ENCODE measurements around the gene OBSCN.

The OBSCN gene

DNA sequence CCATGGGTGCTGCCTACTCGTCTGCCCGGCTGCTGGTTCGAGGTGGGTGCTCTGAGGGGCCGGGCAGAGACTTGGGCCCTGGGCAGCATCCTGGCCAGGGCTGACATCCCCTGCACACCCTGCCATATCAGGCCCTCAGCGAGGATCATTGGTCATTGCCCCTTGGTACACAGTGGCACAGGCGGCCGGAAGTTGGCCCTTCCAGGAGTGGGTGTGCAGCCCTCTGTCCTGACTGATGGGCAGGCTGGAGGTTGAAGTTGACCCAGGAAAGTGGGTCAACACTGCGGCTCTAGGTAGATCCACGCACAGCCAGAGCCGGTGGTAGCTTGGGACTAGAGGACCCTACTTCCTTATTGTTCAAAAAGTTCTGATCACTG lies 125.9 kb downstream of the OBSCN start:
- peak; percentile 11 for DNase-seq

DNA sequence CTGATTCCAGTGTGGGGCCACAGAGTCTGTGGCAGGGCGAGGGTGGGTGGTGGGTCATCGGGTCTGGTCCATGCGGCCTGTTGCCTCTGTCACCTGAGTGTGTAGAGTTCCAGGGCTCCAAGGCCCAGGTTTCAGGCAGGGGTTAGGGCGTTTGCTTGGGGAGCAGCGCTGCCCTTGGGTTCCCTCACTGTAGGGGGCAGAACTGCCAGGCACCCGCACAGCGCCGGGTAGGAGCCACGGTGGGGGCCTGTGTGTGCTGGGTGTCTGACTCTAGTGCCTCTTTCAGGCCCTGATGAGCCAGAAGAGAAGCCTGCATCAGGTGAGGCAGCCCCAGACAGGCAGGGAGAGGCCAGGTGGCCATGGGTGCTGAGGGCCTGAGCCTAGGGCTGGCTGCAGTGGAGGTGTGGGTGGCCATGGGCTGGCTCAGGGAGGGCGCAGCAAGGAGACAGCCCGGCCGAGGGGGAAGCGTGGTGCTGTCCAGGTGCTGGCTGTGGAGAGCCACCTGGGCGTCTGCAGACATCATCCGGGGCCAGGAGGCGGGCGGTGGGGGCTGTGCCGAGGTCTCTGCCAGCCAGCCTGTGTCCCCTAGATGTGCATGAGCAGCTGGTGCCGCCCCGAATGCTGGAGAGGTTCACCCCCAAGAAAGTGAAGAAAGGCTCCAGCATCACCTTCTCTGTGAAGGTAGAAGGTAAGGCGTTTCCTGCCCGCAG lies 126.5 kb downstream of the OBSCN start:
- peak; percentile 14 for DNase-seq

DNA sequence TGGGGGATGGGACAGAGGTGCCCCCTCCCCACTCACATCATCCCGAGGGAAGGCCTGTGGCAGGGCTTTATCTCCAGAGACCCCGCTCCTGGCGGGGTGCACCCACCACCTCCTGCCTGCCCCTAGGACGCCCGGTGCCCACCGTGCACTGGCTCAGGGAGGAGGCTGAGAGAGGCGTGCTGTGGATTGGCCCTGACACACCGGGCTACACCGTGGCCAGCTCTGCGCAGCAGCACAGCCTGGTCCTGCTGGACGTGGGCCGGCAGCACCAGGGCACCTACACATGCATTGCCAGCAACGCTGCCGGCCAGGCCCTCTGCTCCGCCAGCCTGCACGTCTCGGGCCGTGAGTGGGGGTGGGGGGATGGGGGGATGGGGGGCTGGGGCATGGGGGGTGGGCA lies 127.1 kb downstream of the OBSCN start:
- DNase-seq: no peak

DNA sequence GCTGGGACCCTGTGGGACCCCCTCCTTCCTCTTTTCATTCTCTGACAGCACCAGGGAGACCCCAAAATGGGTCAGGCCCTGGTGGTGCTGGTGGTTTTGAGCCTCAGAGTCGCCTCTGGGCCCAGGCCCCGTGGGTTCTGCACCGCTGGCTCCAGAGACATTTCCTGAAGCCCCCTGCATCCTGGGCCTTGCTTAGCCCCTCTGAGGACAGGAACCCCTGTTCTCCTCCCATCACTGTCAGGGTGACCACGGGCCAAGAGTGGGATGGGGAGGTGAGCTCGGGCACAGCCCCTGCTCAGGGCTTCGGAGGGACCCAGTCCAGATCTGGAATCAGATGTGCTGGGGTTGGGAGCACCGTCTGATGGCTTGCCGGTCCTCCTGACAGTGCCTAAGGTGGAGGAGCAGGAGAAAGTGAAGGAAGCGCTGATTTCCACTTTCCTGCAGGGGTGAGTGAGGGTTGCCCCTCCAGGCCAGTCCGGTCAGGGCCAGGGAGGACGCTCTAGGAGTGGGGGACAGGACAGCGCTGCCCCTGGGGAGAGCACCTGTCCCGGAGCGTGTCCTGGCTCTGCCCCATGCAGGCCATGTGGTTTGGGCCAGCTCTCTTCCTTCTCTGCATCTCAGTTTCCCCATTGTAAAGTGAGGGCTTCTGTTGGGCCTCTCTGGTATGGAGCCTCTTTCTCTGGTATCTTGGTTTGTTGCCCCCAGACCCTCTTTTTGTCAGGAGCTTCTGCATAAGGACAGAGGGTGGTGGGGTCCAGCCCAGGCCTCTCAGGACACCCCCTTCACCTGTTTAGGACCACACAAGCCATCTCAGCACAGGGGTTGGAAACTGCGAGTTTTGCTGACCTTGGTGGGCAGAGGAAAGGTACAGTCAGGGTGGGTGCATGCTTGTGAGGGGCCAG lies 127.8 kb downstream of the OBSCN start:
- peak; percentile 12 for DNase-seq

DNA sequence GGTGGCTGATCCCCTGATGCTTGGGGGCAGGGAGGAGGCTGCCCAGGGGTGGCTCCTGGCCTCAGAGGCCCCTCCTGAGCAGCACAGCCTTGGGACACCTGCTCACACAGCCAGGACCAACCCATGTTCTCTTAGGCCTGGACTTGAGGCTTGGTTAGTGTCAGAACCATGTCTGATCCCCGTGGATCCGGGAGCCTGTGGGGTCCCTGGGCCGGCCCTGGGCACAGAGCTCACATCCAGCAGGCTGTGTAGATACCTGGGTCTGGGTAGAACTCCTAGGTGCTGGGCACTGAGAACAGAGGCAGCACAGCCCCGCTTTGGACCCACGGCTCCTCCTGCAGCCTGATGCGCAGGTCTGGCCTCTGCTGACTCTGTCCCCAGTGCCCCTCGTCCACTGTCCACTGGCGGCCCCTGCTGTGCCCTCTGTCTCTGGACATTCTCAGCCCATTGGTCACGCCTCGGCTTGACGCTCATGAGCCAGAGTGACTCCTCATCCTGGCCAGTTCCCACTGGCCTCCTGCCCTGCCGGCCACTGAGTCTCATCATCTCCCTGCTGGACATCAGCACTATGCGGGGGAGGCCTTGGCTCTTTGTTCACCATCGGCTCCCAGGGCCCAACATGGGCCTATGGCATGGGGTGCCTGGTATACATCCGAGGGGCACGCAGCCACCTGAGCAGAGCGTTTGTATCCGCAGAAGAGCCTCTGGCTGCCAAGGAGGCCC lies 128.6 kb downstream of the OBSCN start:
- peak; percentile 13 for DNase-seq

DNA sequence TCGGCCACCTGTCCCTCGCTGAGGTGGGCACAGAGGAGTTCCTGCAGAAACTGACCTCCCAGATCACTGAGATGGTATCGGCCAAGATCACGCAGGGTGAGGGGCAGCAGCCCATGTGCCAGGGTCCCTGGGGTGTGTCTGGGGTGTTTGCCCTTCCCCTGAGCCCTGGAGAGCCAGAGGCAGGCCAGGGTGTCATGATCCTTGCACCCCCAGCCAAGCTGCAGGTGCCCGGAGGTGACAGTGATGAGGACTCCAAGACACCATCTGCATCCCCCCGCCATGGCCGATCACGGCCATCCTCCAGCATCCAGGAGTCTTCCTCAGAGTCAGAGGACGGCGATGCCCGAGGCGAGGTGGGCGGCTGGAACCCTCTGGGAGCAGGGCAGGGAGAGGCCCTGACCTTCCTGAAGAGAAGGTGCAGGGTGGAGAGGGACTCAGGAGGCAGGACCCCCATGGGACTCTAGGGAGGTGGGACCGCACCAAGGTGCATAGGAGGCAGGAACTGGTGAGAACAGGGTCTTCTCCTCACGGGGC lies 129.3 kb downstream of the OBSCN start:
- no peak for DNase-seq

DNA sequence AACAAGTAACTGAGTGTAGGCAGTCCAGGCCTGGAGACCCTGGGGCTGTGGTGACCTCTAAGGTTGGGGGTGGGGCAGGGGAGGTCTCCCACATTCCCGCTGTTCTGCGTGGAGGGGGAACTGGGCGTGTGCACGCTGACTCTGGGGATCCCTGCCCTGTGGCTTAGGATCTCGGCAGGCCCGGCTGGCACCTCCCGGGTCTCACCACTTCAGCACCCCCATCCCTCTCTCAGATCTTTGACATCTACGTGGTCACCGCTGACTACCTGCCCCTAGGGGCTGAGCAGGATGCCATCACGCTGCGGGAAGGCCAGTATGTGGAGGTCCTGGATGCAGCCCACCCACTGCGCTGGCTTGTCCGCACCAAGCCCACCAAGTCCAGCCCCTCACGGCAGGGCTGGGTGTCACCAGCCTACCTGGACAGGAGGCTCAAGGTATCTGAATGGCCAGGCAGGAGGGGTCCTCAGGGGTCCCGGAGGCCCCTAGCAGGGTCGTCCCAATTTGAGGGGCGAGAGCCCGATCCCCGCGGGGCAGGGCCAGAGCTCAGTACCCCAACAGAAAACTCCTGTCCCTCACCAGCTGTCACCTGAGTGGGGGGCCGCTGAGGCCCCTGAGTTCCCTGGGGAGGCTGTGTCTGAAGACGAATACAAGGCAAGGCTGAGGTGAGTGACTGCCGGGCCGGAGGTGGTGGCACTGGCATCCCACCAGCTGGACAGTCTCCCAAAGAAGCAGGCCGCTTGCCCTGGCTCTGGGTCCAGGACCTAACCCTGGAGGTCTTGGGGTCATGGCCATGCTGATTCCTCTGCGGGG lies 130.1 kb downstream of the OBSCN start:
- DNase-seq: peak; percentile 12

DNA sequence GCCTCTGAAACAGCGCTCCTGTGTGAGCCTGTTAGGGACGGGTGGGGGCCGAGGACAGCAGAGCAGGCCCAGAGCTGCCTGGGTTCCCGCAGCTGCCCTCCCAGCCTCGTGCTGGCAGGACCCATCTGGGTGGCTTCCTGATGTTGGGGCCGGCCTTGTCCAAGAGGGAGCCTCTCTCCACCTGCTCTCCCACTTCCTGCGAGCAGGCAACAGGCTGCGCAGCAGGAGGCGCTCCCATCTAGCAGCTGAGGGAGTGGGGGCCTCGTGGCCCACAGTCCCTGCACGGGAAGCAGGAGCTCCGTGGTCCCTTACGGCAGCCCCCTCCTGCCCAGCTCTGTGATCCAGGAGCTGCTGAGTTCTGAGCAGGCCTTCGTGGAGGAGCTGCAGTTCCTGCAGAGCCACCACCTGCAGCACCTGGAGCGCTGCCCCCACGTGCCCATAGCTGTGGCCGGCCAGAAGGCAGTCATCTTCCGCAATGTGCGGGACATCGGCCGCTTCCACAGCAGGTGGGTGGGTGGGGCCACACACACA lies 130.7 kb downstream of the OBSCN start:
- DNase-seq: peak; percentile 10

DNA sequence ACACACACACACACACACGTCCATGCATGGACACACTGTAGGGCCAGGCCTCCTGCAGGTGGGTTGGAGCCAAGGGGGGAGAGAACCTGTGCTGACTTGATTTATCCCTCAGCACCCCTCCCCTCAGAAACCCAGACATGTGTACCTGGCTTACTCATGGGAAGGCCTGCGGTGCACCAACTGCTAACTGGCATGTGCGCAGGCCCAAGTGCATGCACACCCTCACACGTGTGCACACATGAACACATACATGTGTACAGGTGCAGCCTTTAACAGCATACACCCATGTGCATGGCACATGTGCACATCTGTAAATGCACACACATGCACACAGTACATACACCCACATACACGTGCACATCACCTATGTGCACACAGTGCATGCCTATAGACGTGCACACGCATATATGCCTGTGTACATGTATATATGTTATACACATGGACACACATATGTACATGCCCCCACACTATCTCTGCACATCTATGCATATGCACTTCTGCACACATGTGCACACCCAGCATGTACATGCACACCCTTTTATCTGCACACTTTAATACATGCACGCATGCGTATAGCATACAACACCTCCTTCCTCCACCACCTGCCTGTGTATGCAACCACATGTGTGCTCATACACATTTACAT lies 131.3 kb downstream of the OBSCN start:
- DNase-seq: no peak

DNA sequence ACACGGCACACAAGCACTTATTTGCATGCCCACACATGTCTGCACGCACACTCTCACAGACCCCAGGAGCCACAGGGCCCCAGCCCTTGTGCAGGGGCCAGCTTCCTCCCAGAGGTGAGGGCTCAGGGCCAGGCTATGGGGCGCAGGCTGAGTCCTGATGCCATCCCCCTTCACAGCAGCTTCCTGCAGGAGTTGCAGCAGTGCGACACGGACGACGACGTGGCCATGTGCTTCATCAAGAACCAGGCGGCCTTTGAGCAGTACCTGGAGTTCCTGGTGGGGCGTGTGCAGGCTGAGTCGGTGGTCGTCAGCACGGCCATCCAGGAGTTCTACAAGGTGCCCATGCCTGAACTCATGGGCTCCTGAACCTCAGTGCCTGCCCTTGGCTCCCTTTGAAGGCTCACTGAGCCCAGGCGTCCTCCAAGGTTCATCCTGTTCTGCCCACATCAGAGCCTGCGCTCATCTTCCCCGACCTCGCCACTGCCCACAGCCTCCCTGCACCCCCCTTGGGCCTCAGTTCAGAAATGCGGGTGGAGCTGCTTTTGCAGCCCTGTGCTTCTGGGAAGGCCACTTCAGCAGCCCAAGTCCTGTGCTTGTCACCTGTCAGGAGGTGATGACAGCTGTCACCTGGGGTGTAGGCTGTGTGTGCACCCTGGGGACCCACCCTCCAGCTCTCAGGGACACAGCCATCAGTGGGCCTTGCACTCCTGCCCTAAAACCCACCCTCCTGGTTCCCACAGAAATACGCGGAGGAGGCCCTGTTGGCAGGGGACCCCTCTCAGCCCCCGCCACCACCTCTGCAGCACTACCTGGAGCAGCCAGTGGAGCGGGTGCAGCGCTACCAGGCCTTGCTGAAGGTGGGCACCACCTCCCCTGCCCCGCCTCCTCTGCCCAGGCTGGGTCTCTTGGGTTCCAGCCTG lies 132.2 kb downstream of the OBSCN start:
- peak; percentile 13 for DNase-seq

DNA sequence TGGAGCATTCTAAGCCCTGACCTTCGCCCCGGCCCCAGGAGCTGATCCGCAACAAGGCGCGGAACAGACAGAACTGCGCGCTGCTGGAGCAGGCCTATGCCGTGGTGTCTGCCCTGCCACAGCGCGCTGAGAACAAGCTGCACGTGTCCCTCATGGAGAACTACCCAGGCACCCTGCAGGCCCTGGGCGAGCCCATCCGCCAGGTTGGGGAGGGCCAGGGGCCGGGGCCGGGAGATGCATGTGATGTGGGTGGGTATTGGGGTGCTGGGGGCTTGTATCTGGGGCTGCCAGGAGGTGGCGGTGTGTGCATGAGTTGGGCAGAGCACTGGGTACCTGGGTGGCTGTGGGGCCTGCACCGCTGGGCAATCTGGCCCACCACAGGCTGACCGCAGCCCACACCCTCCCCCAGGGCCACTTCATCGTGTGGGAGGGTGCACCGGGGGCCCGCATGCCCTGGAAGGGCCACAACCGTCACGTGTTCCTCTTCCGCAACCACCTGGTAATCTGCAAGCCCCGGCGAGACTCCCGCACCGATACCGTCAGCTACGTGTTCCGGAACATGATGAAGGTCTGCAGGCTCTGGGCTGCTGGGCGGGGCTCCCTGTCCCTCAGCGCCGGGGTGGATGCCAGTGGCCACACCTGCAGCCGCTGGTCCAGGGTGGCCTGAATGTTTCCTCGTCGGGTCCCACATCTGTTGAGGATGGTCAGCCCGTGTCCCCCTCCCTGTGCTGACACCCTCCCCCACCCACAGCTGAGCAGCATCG lies 133.0 kb downstream of the OBSCN start:
- peak; percentile 15 for DNase-seq

DNA sequence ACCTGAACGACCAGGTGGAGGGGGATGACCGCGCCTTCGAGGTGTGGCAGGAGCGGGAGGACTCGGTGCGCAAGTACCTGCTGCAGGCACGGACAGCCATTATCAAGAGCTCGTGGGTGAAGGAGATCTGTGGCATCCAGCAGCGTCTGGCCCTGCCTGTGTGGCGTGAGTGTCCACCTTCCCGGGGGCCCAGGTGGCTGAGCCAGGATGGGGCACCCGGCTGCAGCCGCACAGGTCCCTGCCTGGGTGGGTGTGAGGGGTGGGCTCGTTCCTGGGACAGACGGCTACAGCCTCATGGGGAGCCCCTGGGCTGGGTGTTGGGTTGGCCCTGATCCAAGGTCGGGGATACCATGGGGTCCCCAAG lies 133.6 kb downstream of the OBSCN start:
- peak; percentile 13 for DNase-seq

DNA sequence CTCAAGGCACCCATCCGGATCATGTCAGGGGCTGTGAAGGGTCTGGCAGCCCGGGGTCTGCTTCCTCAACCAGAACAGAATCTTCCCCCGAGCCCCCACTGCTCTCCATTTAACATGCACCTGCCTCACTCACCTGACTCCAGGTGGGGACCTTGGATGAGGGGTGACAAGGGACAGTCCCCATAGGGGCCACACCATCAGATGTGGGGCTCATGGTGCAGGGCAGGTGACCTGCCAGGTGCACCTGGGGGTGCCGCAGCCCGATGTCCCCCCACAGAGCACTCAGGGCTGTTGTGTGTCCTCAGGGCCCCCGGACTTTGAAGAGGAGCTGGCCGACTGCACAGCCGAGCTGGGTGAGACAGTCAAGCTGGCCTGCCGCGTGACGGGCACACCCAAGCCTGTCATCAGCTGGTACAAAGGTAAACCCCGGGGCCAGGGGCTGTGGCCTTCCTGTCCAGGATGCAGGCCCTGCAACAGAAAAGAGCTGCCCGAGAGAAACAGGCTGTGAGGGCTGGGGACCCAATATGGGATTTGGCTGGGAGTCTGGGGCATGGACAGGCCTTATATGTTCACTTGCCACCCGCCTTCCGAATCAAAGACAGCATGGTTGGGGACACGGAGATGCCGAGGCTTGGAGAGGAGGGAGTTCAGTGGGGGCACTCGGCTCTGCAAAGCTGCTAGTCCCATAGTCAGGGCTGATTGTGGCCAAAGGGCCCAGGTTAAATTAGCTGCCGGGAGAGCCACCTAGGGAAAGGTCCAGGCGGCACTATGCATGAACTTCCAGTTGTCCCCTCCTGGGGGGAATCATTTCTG lies 134.2 kb downstream of the OBSCN start:
- peak; percentile 11 for DNase-seq

DNA sequence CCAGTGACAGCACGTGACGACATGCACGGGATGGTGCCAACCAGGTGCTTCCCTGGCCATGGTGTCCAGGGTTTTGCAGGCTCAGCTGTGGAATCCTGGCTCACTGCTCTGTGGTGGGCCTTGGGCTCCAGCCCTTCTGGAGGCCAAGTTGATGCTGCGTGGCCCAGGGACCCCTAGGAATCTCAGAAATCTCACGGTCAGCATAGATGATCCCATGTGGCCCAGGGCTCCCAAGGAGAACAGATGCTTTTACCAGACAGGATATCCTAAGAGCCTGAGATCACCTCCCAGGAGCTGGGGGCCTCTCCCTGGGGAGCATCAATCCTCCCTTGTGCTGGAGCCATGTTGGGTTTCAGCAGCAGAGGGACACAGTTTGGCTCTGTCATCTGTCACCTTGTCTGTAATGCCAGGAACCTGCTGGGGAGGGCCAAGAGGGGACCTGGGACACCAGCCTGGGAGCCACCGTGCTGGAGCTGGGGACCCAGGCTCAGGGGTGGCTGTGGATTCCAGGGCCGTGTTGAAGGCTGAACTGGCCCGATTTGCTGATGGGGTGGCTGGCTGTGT lies 134.9 kb downstream of the OBSCN start:
- DNase-seq: peak; percentile 8

DNA sequence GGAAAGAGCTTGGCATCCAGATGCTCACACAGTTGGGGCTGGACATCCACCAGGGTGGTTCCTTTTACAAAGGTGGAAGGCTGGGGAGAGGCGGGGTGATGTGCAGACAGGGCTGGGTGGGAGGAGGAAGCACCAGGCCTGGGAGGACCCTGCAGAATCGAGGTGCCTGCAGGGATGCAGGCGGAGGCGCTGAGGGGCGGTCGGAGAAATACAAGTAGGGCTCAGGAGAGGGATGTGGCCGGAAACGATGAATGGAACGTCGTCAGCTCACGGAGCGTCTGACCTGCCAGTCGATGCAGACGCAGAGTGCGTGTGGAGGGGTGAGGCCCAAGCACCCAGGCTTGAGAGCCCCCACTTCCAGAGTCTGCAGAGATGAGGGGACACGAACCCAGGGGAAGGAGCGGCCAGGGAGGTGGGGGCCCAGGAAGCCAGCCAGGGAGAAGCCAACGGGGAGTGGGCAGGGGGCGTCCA lies 135.4 kb downstream of the OBSCN start:
- peak; percentile 12 for DNase-seq

DNA sequence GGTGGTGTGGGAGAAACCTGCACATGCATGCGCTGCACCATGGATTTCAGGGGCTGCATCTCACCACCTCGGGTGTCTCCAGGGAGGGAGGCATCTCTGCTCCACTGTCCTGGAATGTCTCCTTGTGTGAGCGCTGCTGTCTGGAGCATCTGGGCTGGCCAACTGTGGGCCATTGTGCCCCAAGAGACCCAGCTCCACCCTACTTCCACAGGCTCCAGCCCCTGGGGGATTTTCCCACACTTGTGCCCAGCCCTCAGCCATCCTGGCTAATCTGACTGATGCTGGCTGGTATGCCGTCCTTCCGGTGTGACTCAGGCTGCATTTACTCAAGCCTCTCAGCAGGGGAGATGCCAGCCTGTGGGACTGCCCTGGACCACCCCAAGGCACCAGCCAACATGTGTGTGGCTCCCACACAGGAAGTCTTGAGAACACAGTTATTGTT lies 136.8 kb downstream of the OBSCN start:
- DNase-seq: peak; percentile 13

DNA sequence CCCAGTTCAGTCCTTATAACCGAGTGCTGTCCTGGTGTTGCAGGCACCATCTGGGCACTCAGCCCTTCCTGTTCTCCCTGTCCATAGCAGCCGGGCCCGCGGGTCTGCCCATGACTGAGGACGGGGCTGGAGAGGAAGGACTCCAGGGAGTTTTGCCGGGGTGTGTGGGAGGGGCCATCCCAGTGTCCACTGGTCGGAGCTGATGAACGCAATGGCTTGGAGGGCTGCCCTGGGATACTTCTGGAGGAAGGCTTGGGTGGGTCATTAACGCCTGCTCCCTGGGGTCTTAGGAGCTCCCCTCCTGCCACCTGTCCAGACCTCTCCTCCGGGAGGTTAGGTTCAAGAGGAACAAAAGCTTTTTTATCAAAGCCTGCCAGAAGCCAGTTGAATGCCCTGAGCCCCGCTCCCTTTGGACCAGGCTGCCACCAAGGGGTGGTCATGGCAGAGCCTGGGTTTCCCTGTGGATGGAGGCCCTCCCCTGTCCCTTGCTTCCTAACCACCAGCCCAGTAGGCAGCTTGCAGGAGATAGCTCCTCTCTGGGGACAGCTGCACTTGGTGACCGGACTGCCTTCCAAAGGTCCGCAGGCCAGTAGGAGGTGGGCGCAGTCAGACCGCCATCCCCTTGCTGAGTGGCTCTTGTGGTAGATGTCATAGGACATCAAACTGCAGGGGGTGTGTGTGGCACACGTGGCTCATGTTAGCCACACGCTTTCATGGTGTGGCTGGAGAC lies 137.5 kb downstream of the OBSCN start:
- peak; percentile 7 for DNase-seq

DNA sequence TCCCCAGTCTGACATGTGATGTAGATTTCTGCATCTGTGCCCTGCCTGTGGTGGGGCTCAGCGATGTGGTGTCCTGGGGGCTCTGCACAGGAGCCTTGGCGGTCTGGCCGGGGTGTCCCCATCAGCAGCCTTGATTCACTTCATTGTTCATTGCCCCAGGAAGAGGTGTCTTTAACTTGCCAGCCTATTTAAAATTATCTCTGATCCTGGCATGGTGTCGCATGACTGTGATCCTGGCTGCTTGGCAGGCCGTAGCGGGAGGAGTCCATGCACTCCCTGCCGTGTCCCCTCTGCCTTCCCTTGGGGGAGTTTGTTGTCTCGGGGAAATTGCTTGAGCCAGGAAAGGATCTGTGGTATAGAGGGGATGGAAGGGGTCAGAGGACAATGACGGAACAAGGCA lies 138.9 kb downstream of the OBSCN start:
- DNase-seq: no peak

Measured in activated T-cell treated with anti-CD3 and anti-CD28 coated beads, Interleukin-2, amount 50 U/mL, for 1 hour (primary cell).